GOT3 (cell line): ENCODE measurements around the gene RNF214.
"Not testable (repeated sequence)": the region's sequence is repeated elsewhere in the genome, so short reads cannot be mapped to it uniquely, and the experiment has no call there.

Experiments used
- DNase-seq: peaks from one replicate; lab custom pipeline; 2025; ENCODE audit warnings: mixed read lengths; lab: John Stamatoyannopoulos, UW

Gene RNF214

GRCh38 chr11:117232092-117232878, at the start of gene RNF214:
TSS of gene RNF214 (plus strand) at chr11:117232671. CDS start at chr11:117234273, 1,602 bp downstream.
- DNase-seq: peak; percentile 36

- DNase-seq: not testable (repeated sequence)
Measured at GRCh38 chr11:117183178-117183577, 49.3 kb upstream of the RNF214 start.

- DNase-seq: no peak
Measured at GRCh38 chr11:117183724-117184349, 48.6 kb upstream of the RNF214 start.

- DNase-seq: no peak
Measured at GRCh38 chr11:117185736-117186430, 46.6 kb upstream of the RNF214 start.

GRCh38 chr11:117186431-117186761, 46.1 kb upstream of the RNF214 start:
- no peak for DNase-seq

GRCh38 chr11:117187007-117187406, 45.5 kb upstream of the RNF214 start:
- no peak for DNase-seq

- no peak for DNase-seq
Measured at GRCh38 chr11:117187428-117187798, 45.1 kb upstream of the RNF214 start.

- DNase-seq: no peak
Measured at GRCh38 chr11:117187799-117188481, 44.5 kb upstream of the RNF214 start.

- DNase-seq: no peak
Measured at GRCh38 chr11:117188620-117189081, 43.8 kb upstream of the RNF214 start.

GRCh38 chr11:117189191-117189940, 43.1 kb upstream of the RNF214 start:
- no peak for DNase-seq

GRCh38 chr11:117189941-117190544, 42.4 kb upstream of the RNF214 start:
- DNase-seq: no peak

GRCh38 chr11:117191680-117192400, 40.6 kb upstream of the RNF214 start:
- no peak for DNase-seq

GRCh38 chr11:117192401-117192875, 40.0 kb upstream of the RNF214 start:
- DNase-seq: no peak

GRCh38 chr11:117193130-117194020, 39.1 kb upstream of the RNF214 start:
- DNase-seq: no peak

GRCh38 chr11:117194267-117194666, 38.2 kb upstream of the RNF214 start:
- DNase-seq: no peak

GRCh38 chr11:117195258-117195657, 37.2 kb upstream of the RNF214 start:
- DNase-seq: no peak

GRCh38 chr11:117195761-117196160, 36.7 kb upstream of the RNF214 start:
- no peak for DNase-seq

GRCh38 chr11:117197006-117197405, 35.5 kb upstream of the RNF214 start:
- DNase-seq: no peak
